ENCODE results near the gene CD22. TPM values are rescaled to one million over a fixed set of nuclear protein-coding genes. Genes with fewer than 3 reads are reported as not detected.

The CD22 gene
- total RNA-seq, 1 donor from 2014 or later, result 0.05 TPM

DNA sequence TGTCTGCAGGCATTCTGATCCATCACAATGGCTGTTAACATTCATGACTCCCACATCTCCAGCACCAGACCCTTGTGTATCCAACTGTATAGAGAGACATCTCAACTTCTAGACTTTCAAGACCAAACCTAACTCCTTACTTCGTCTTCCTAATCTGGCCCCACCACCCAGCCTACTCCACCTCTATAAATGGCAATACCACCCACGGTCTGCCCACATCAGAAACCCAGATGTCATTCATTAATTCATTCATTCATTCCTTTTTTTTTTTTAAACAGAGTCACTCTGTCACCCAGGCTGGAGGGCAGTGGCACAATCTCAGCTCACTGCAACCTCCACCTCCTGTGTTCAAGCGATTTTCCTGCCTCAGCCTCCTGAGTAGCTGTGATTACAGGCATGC lies 52.3 kb downstream of the CD22 start:
- no peak for DNase-seq (ENCODE audit: low read depth)

DNA sequence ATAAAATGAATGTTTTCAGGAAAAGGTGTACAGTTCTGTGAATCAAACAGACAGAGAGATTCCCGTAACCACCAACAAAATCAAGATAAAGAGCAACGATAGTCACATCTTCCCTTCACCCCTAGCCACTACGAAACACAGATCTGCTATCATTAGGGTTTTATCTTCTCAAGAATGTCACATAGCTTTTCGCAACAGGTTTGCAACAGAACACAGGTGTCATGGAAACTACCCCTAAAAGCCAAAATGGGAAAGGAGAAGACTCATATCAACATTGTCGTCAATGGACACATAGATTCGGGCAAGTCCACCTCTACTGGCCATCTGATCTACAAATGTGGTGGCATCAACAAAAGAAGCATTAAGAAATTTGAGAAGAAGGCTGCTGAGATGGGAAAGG lies 52.9 kb downstream of the CD22 start:
- DNase-seq (ENCODE audit: low read depth), result no peak

DNA sequence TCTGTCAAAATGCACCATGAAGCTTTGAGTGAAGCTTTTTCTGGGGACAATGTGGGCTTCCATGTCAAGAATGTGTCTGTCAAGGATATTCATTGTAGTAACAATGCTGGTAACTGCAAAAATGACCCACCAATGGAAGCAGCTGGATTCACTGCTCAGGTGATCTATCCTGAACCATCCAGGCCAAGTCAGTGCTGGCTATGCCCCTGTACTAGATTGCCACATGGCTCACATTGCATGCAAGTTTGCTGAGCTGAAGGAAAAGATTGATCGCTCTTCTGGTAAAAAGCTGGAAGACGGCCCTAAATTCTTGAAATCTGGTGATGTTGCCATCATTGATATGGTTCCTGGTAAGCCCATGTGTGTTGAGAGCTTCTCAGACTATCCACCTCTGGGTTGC lies 54.5 kb downstream of the CD22 start:
- no peak for DNase-seq (ENCODE audit: low read depth)

DNA sequence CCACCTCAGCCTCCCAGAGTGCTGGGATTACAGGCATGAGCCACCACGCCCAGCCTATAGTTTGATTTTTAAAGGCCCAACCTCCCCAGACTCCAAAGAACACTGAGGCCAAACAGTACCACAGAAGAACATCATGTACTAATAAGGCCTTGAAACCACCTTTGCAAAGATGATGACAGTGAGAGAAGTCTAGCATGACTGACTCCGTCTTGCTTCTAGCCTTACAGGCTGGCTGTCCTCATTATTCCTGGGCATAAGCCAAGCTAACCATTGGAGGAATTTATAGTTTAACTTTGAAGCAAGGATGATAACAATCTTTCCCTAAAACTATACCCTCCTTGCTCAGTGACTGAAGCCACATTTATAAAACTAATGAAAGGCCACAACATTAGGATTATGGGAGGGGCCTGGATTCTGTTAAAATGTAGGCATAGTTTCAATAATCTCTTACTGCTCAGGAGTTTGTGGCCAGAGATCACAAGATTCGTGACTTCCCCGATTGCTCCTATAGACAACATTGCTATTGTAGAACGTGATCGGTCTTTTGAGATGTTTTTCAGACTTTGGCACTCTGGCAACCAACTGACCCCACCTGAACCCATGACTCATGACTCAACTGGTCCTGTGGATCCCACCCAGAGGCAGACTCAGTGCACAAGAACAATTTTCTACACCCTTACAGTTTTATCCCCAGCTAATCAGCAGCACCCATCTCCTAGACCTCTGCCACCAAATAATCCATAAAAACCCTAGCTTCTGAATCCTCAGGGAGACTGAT lies 59.5 kb downstream of the CD22 start:
- no peak for DNase-seq (ENCODE audit: low read depth)

DNA sequence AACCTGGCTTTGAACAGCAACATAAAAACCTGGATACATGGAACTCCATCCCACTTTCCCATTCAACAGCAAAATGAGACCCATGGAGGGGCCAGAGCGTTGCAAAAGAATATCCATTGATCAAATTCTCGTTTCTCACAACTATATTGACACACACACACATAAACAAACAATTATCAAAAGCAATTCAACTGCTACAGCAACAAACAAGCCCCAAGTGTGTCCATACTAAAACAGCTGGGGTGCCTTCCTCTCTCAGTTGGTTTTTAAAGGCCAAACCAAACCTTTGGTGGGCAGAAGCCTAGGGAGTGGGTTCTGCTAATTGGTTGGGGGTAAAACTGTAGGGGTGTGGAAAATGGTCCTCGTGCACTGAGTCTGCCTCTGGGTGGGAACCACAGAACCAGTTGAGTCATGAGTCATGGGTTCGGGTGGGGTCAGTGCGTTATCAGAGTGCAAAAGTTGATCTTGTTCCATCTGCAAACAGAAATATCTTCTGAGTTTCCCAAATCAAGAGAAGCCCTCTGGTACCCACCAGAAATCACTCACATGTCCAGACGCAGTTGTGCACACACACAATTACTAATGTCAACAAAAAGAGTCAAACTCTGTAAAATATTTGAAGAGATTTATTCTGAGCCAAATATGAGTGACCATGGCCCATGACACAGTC lies 60.3 kb downstream of the CD22 start:
- no peak for DNase-seq (ENCODE audit: low read depth)

DNA sequence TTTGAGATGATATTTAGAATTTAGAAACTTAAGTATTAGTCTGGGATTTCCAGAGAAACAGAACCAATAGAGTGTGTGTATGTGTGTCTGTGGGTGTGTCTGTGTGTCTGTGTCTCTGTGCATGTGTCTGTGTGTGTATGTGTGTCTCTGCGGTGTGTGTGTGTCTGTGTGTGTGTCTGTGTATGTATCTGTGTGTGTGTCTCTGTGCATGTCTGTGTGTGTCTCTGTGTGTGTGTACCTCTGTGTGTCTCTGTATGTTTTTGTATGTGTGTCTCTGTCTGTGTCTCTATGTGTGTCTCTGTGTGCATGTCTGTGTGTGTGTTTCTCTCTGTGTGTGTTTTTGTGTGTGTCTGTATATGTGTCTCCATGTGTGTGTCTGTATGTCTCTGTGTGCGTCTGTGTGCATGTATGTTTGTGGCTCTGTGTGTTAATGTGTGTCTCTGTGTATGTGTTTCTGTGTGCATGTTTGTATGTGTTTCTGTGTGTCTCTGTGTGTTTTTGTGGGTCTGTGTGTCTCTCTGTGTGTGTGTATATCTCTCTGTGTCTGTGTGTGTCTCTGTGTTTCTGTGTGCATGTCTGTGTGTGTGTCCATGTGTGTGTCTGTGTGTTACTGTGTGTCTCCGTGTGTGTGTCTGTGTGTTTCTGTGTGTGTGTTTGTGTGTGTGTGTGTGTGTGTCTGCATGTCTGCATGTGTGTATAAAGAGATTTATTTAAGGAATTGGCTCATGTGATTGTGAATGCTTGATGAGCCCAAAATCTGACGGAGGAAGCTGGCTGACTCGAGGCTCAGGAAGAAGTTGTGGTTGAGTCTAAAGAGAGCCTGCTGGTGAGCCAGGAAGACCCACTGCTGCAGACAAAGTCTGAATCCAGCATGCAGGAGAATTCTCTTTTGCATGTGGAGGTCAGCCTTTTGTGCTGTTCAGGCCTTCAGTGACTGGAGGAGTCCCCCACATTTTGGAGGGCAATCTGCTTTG lies 64.0 kb downstream of the CD22 start:
- DNase-seq (ENCODE audit: low read depth), result no peak

DNA sequence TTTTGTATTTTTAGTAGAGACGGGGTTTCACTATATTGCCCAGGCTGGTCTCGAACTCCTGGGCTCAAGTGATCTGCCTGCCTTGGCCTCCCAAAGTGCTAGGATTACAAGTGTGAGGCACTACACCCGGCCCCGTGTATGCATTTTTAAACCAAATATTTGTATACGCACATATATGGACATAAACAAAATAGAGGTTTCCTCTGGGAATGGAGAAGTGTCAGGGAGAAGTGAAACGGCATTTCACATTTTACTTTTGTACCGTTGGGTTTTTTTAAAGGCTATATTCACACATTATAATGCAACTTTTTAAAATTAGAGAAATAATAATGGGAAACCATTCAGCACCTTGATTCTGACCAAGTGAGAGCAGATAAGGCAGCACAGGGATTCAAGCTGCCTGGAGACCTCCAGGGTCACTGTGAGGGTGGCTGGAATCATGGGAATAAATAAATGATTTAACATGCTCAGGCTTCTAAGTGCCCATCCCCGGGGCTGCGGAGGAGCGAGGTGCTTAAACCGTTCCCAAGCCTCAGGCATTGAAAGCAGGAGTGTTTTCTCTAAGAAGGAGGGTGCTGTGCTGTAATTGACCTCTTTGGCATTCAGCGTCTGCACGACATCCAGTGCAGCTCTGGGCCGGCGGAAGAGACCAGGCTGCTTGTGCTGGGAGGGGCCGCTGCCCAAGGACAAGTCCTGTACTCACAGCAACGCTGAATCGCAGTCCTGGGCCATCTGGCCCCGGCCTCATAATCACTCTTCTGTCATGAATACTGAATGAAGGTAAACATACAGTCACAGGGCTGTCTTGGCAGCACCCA lies 66.6 kb downstream of the CD22 start:
- DNase-seq (ENCODE audit: low read depth), result no peak

DNA sequence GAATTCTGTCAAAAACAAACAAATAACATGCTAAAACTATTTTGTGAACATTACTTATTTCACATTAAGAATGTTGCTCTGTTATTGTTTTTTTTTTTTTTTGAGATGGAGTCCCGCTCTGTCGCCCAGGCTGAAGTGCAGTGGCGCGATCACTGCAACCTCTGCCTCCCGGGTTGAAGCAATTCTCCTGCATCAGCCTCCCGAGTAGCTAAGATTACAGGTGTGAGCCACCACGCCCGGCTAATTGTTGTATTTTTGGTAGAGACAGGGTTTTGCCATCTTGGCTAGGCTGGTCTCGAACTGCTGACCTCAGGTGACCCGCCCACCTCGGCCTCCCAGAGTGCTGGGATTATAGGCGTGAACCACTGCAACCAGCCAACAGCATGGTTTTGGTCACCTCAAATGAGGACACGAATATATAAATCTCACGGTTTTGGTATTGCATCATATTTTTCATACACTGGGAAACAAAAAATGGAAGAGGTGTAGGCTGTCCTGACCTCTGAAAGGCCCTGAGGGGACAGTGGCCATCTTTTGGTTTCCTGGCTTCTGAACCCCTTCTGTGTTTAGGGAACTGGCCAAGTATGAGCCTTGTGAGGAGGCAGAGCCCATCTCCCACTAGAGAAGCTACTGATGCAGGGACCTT lies 67.4 kb downstream of the CD22 start:
- DNase-seq (ENCODE audit: low read depth), result no peak

Small RNA genes lying within 50 kb of the gene (microRNA-seq; reads per million reads assigned to microRNA genes)
- not detected for gene MIR5196

Other genes with a start within 250 kb of the CD22 start
- 0.91 TPM in 1 of 2 replicates, not detected in the other for gene FXYD3, start 213.4 kb upstream of the CD22 start, total RNA-seq
- 0.68 and 1.4 TPM in 2 replicates for gene LGI4, start 194.1 kb upstream of the CD22 start, total RNA-seq
- 22.9 and 36.6 TPM in 2 replicates for gene FXYD1, start 190.4 kb upstream of the CD22 start, total RNA-seq
- gene FXYD7, start 185.9 kb upstream of the CD22 start, total RNA-seq, result not detected in 2 replicates
- gene FXYD5, start 174.5 kb upstream of the CD22 start, total RNA-seq, result 12.0 and 19.5 TPM in 2 replicates
- not detected in 2 replicates for gene FAM187B, start 100.4 kb upstream of the CD22 start, total RNA-seq
- gene LSR, start 80.2 kb upstream of the CD22 start, total RNA-seq, result 0.43 and 0.83 TPM in 2 replicates
- 107 TPM in 2 replicates for gene USF2, start 60.2 kb upstream of the CD22 start, total RNA-seq
- gene HAMP, start 46.7 kb upstream of the CD22 start, total RNA-seq, result not detected in 2 replicates
- gene MAG, start 37.0 kb upstream of the CD22 start, total RNA-seq, result not detected in 2 replicates
- not detected in 2 replicates for gene FFAR1, start 18.7 kb downstream of the CD22 start, total RNA-seq
- not detected in 2 replicates for gene FFAR3, start 29.3 kb downstream of the CD22 start, total RNA-seq
- gene GPR42, start 41.9 kb downstream of the CD22 start, total RNA-seq, result not detected in 2 replicates
- gene FFAR2, start 119.1 kb downstream of the CD22 start, total RNA-seq, result not detected in 2 replicates
- gene KRTDAP, start 161.3 kb downstream of the CD22 start, total RNA-seq, result not detected in 2 replicates
- gene DMKN, start 184.5 kb downstream of the CD22 start, total RNA-seq, result 3.0 and 9.7 TPM in 2 replicates
- gene SBSN, start 199.1 kb downstream of the CD22 start, total RNA-seq, result not detected in 2 replicates
- not detected in 2 replicates for gene GAPDHS, start 204.3 kb downstream of the CD22 start, total RNA-seq
- 124 and 137 TPM in 2 replicates for gene TMEM147, start 216.4 kb downstream of the CD22 start, total RNA-seq
- not detected in 2 replicates for gene ATP4A, start 234.5 kb downstream of the CD22 start, total RNA-seq

All from myocyte (in vitro differentiated cells).